GM13977 (cell line): ENCODE measurements around the gene SMCR8.
A peak's percentile ranks its signal among the peaks of the same experiment; 100 is the strongest.

Source experiments
- DNase-seq: peaks from one replicate; pipeline ENCODE4 v3.0.0; 2012; ENCODE audit warnings: low spot score
- in situ Hi-C: fragments of 300-500 bp; cut with MboI; formaldehyde crosslinking; loops from one replicate; pipeline ENCODE4 v1.12.0; 2022; ENCODE audit warnings: low sequenced_read_pairs, low pct_unique_long_range_greater_than_20kb, mixed read lengths, inconsistent platforms; ENCODE audit not compliant: unreplicated experiment
- TF ChIP-seq, protein P1 (sequence below): IDR thresholded peaks from 2 replicates; pipeline ENCODE4 v1.5.1; 2012; ENCODE audit warnings: mild to moderate bottlenecking, control low read depth; ENCODE audit not compliant: insufficient read depth; ENCODE audit errors: extremely low read depth, missing control alignments

SMCR8 gene, protein sequence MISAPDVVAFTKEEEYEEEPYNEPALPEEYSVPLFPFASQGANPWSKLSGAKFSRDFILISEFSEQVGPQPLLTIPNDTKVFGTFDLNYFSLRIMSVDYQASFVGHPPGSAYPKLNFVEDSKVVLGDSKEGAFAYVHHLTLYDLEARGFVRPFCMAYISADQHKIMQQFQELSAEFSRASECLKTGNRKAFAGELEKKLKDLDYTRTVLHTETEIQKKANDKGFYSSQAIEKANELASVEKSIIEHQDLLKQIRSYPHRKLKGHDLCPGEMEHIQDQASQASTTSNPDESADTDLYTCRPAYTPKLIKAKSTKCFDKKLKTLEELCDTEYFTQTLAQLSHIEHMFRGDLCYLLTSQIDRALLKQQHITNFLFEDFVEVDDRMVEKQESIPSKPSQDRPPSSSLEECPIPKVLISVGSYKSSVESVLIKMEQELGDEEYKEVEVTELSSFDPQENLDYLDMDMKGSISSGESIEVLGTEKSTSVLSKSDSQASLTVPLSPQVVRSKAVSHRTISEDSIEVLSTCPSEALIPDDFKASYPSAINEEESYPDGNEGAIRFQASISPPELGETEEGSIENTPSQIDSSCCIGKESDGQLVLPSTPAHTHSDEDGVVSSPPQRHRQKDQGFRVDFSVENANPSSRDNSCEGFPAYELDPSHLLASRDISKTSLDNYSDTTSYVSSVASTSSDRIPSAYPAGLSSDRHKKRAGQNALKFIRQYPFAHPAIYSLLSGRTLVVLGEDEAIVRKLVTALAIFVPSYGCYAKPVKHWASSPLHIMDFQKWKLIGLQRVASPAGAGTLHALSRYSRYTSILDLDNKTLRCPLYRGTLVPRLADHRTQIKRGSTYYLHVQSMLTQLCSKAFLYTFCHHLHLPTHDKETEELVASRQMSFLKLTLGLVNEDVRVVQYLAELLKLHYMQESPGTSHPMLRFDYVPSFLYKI

DNA sequence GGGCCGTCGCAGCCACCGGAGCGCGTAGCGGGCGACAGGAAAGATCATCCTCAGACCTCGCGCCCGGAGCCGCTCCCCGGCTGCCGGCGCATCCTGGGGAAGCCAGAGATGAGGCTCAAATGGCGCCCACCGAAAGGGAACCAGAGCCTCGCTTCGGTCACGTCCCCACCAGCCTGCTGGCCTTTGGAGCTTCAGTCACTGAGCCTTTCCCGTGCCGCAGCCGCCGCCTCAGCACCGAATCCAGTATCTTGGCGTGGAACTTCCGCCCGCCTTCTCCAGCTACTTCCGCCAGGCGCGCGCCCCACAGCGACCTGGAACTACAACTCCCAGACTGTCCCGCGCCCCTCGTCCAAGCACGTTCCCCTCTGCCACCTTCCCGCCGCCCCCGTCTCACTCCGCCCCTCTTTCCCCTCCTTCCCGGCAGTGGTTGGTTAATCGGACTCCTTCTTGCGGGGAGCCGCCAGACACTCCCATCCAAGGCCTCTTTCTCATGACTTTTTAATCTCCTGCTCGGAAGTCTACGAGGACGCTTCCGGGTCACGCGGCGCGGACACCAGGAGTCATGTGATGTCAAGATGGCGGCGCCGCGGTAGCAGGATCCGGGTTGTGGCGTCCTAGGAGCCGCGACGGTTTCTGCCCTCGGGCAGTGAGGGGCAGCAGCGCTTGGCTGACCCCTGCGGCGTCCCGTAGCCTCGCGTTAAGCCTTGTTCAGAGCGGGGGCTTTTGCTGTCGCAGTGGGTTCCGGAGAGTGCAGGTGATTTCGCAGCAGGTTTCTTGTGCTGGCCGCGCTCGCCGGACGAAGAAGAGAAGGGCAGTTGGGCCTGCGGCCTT is at the start of gene SMCR8, which contains the start of gene TOP3A:
Gene SMCR8, plus strand, starts transcription at position 563 of the 831 bp plus-strand sequence. CDS start 497 bp downstream, outside the sequence.
Gene TOP3A, minus strand, starts transcription at position 264 of the 831 bp plus-strand sequence. Its CDS starts 216 bp downstream, at position 48.
- peak; percentile 90 for DNase-seq
- in situ Hi-C loops, result no loop called here
- TF ChIP-seq, protein P1, sequence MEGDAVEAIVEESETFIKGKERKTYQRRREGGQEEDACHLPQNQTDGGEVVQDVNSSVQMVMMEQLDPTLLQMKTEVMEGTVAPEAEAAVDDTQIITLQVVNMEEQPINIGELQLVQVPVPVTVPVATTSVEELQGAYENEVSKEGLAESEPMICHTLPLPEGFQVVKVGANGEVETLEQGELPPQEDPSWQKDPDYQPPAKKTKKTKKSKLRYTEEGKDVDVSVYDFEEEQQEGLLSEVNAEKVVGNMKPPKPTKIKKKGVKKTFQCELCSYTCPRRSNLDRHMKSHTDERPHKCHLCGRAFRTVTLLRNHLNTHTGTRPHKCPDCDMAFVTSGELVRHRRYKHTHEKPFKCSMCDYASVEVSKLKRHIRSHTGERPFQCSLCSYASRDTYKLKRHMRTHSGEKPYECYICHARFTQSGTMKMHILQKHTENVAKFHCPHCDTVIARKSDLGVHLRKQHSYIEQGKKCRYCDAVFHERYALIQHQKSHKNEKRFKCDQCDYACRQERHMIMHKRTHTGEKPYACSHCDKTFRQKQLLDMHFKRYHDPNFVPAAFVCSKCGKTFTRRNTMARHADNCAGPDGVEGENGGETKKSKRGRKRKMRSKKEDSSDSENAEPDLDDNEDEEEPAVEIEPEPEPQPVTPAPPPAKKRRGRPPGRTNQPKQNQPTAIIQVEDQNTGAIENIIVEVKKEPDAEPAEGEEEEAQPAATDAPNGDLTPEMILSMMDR, result no peak

DNA sequence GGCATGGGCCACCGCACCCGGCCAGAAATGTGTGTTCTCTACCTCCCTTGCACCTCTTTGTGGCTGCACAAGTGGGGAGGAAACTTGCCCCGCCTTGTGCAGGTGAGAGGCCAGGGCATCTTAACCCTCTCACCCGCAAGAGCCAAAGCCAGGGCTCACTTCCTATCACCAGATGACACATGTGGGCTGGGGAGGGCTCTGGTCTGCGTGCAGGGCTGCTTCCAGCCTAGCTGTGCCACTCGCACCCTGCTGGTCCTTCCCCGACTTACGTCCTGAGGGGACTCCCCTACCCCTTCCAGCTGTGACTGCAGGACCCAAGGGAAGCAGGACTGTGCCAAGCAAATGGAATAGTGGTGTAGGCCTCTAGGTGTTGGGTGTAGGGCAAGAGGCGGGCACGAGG is 47.7 kb upstream of the SMCR8 start:
- DNase-seq, result no peak
- in situ Hi-C loops, result no loop called here

DNA sequence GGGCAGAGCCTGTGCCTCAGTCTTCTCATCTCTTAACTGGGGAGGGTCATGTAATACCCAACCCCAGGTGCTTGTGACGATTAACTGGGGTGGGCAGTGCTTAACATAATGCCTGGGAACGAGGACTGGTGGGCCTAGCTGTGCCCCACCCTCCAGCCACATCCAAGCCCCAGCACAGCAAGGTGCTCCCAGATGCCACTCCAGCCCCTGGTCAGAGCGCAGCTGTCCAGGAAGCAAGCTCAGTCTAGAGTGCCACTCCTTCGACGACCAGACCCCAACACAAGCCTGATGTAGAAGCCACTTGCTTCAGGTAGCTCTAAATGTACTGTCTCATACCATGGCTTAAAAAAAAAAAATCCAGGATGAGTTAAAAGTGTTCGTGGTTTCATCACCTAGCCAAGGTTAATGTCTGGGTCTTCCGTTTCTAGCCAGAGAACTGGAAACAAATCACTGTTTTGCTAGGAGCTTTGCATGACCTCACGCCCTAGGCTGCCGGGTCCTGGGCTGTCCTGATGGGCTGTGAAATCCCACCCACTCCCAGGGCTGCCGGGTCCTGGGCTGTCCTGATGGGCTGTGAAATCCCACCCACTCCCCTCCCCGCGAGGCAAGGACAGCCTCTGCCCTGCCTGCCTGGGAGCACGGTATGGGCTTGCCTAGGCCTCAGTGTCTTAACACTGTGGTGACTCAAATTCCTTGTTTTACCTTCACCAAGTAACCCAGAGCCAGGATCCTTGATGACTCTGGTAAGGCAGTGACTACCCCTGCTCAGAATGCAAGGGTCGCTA is 47.0 kb upstream of the SMCR8 start:
- no peak for DNase-seq
- TF ChIP-seq, protein P1, result no peak
- in situ Hi-C loops, result no loop called here

More for the DNA sequence above, 47.7 kb upstream of the SMCR8 start:
- TF ChIP-seq, protein P1, result no peak

DNA sequence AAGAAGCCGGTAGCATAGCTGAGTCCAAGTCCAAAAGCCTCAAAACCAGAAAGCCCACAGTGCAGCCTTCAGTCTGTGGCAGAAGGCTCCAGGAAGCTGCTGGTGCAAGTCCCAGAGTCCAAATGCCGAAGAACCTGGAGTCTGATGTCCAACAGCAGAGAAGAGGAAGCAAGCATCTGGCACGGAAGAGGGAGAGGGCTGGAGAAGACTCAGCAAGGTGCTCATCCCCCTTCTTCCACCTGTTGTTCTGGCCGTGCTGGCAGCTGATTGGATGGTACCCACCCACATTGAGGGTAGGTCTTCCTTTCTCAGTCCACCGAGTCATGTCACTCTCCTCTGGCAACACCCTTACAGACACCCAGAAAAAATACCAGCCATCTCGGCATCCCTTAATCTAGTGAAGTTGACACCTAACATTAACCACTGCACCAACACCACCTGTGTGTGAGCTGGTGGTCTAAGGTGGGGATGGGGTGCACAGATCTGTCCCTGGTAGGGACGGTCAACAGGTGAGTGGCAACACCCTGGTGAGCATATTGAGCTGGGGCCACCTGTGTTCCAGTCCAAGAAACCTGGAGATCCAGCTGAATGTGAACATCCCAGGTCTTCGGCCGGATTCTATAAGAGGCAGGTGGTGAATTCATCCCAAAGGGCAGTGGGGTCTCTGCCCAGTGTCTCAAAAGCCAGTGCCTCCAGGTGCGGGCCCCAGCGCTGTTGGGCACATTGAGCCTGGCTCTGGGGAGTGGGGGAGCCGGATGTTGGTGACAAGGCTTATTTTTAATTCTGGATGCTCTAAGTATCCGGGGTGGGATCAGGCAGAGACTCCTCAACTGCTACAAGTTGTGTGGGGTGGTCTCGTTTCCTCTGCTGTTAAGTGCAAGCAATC is 44.8 kb upstream of the SMCR8 start:
- TF ChIP-seq, protein P1, result no peak
- DNase-seq, result no peak
- in situ Hi-C loops, result no loop called here

DNA sequence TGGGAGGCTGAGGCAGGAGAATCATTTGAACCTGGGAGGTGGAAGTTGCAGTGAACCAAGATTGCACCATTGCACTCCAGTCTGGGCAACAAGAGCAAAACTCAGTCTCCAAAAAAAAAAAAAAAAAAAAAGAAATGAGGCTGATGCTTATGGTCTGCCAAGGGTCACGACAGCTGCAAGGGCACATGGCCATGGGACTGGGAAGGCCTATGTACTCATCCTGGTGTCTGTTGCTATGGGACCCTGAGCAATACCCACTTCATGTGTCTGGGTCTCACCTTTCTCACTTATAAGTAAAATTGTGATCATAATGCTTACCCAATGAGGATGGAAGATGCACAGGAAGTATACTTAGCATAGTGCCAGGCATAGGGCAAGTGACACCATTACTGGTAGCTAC is 38.0 kb upstream of the SMCR8 start:
- TF ChIP-seq, protein P1, result no peak
- in situ Hi-C loops, result no loop called here
- DNase-seq, result no peak
